Left lung (tissue), 10 donors: ENCODE data around the gene ABCC10. TPM values are rescaled to one million over a fixed set of nuclear protein-coding genes. Genes with fewer than 3 reads are reported as not detected.

ENCODE experiments used
- ATAC-seq: fragments of 200-7000 bp; cut with Tn5 transposase; one replicate; pipeline ENCODE4 v1.9.1; 2020; ENCODE audit warnings: moderate library complexity
- DNase-seq, 4 donors: peaks; one replicate each; pipeline ENCODE4 v3.0.0-alpha.2; 2013 to 2020
- H3K27ac ChIP-seq, 2 donors: fragments of 200-600 bp; sonication (generic) in 1 of 2; one replicate each; pipeline versions ENCODE4 v1.5.0 to v1.8.0; 2020 to 2021
- H3K27me3 ChIP-seq, 2 donors: fragments of 200-600 bp; sonication (generic) in 1 of 2; one replicate each; pipeline versions ENCODE4 v1.5.0 to v1.8.0; 2020 to 2021
- H3K36me3 ChIP-seq, 2 donors: fragments of 200-600 bp; sonication (generic) in 1 of 2; one replicate each; pipeline versions ENCODE4 v1.5.0 to v1.8.0; 2020 to 2021
- H3K4me1 ChIP-seq, 2 donors: fragments of 200-600 bp; one replicate each; pipeline ENCODE4 v1.8.0; 2021
- H3K4me3 ChIP-seq, 2 donors: fragments of 200-600 bp; sonication (generic) in 1 of 2; one replicate each; pipeline versions ENCODE4 v1.5.0 to v1.8.0; 2020 to 2021; ENCODE audit warnings: mild to moderate bottlenecking in 1 of 2
- H3K9me3 ChIP-seq, 2 donors: fragments of 200-600 bp; sonication (generic) in 1 of 2; one replicate each; pipeline versions ENCODE4 v1.5.0 to v1.8.0; 2020 to 2021
- intact Hi-C, 2 donors: fragments of 100-400 bp; cut with DNase I; formaldehyde crosslinking; loops; one replicate each; pipeline versions ENCODE4 v1.11.2 to v1.14.2; 2022
- polyA plus RNA-seq, 6 donors: library from polyadenylated mRNA; unstranded; fragments of 120-200 nt; gene quantifications; one replicate each; pipeline ENCODE4 v1.2.1, GENCODE V29; 2013; ENCODE audit not compliant: insufficient read length in 6 of 6
- total RNA-seq, 2 donors: library from RNA; stranded (reverse); fragmentation: NEBNext Ultra II Directional; extraction: Animal tissue kit (Norgen Biotek cat#: 25700); gene quantifications; one replicate each; pipeline ENCODE4 v1.2.1, GENCODE V29; 2021
- TF ChIP-seq, protein P1 (sequence below), 2 donors: fragments of 200-600 bp; sonication (generic) in 1 of 2; IDR thresholded peaks; one replicate each; pipeline versions ENCODE4 v1.5.0 to v1.8.0; 2021; ENCODE audit warnings: antibody characterized with exemption in 2 of 2
- donor health status: DM: no; HTN: yes; CAD: no.
- donor health status: DM: no; HTN: no; CAD: no.

Gene ABCC10
- total and polyA plus RNA-seq, 8 donors = 19.7 to 43.8 (median 30.0) TPM

DNA sequence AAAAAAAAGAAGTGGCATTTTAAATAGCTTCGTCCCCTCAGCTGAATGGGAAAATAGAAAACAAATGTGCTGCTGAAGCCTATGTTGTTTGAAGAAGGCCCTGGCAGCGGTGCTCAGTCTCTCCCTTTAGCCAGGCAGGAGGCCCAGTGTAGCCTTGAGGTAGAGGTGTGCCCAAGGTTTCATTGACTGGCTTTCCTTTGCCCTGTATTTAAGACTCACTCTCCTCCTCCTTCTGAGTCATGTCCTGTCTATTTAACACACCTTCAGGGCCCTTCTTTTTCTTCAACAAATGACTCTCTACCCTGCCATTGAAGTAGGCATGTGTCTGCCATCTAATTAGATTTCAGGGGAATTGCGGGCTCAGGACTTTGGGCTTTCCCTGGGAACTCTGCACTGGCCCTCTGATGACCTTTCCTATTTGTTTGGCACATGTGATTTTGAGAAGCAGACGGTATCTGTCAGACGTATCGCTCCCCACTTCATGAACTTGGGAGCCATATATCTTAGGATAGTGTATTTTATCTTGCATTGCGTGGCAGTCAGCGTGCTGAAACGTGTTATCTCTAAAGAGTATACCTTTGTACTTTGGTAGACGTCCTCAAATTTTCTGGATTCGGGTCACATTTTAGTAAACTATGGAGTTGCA, 54.4 kb downstream of the ABCC10 start:
- TF ChIP-seq, protein P1, sequence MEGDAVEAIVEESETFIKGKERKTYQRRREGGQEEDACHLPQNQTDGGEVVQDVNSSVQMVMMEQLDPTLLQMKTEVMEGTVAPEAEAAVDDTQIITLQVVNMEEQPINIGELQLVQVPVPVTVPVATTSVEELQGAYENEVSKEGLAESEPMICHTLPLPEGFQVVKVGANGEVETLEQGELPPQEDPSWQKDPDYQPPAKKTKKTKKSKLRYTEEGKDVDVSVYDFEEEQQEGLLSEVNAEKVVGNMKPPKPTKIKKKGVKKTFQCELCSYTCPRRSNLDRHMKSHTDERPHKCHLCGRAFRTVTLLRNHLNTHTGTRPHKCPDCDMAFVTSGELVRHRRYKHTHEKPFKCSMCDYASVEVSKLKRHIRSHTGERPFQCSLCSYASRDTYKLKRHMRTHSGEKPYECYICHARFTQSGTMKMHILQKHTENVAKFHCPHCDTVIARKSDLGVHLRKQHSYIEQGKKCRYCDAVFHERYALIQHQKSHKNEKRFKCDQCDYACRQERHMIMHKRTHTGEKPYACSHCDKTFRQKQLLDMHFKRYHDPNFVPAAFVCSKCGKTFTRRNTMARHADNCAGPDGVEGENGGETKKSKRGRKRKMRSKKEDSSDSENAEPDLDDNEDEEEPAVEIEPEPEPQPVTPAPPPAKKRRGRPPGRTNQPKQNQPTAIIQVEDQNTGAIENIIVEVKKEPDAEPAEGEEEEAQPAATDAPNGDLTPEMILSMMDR (IDR thresholded peaks at IDR 0.05) = no peak
- no peak for ATAC-seq
- Histone ChIP-seq H3K4me3 (no peak overlapping the region), H3K9me3 (no peaks in the 10 kb centered on the region), H3K27me3 (no peaks in the 10 kb centered on the region), H3K36me3 (peaks cover 0 to 7% of the 10 kb centered on the region in 2 donors), H3K4me1 (peaks cover 11 to 25% of the 10 kb centered on the region in 2 donors), H3K27ac (no peak overlapping the region)
- DNase-seq = no peak
- intact Hi-C loops = no loop called here

DNA sequence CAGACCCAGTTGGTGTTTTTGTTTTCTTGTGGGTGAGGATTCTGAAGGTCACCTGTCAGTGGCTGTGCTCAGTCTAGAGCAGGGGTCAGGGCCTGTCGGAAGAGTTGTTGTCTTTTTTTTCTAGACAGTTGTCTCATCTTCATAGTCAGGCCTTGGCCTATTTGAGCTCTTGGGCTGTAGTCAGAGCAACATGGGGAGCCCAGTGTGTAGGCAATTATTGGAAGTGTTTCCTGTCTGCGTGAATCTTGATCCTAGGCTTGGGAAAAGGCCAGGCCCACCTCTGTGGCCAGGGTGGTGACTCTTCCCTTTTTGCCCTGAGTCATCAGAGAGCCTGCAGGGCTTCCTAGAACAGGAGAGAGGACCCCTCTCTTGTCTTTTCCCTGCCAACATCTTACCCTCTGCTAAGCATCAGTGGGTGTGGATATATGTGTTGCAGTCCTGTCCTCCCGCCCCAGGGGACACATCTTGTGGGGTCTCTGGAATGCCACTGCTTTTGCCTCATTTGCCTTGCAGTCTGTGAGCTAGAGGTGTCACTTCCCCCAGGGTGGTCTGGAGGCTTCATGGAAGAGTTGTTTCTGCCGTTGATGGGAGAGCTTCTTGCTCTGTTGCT, 61.4 kb downstream of the ABCC10 start:
- ATAC-seq (no peak), DNase-seq (no peak)
- TF ChIP-seq, protein P1 (IDR thresholded peaks at IDR 0.05) = no peak
- intact Hi-C loops = no loop called here
- H3K4me1 ChIP-seq = peaks cover 12 to 15% of the 10 kb centered on the region in 2 donors
- no peaks in the 10 kb centered on the region for H3K9me3 ChIP-seq
- peaks cover 0 to 17% of the 10 kb centered on the region in 2 donors for H3K36me3 ChIP-seq
- H3K27ac ChIP-seq = no peak overlapping the region
- no peak overlapping the region for H3K4me3 ChIP-seq
- H3K27me3 ChIP-seq = no peaks in the 10 kb centered on the region

DNA sequence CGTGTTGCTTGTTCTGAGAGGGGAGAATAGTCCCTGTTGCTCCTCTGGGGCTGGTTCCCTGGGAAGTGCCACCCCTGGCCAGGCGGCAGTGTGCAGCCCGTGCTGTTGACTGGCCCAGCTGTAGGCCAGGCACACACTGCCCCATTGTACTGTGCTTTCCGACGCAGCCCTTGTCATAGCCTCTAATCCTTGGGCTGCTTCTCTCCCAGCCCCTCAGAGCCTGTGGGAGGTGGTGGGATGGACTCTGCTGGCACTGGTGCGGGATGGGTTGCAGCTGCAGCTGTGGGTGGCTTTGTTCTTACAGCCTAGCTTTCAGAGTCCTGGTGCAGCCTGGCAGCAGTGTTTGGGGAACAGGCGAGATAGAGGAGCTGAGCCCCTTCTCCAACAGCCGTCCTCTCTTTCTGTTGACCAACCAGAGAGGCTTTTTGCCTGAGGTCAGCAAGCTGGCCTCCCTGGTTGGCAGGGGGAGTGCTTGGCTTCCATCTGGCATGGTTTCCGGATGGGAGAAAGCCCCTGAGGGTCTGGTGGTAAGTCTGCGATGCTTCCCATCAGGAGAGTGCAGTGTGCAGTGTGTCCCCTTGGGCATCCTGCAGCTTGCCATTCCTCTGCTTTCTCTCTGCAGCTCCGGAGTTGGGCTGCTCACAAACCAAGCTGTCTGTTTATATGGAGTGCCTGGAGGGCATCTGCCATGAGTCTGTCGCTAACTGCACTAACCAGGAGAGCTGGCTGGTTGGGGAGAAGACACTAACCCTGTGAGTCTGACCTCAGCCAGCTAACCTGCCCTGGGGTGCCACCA, 62.1 kb downstream of the ABCC10 start:
- Histone ChIP-seq H3K9me3 (no peaks in the 10 kb centered on the region), H3K4me3 (no peak overlapping the region), H3K27ac (no peak overlapping the region), H3K4me1 (peaks cover 12 to 17% of the 10 kb centered on the region in 2 donors), H3K36me3 (peaks cover 0 to 18% of the 10 kb centered on the region in 2 donors), H3K27me3 (no peaks in the 10 kb centered on the region)
- DNase-seq (no peak), ATAC-seq (no peak)
- intact Hi-C loops = loop anchor here in 1 of 2 donors (5.0 kb wide), 1 partner anchor 32 kb away; the partner anchor contains the start of gene DLK2
- TF ChIP-seq, protein P1 (IDR thresholded peaks at IDR 0.05) = no peak

DNA sequence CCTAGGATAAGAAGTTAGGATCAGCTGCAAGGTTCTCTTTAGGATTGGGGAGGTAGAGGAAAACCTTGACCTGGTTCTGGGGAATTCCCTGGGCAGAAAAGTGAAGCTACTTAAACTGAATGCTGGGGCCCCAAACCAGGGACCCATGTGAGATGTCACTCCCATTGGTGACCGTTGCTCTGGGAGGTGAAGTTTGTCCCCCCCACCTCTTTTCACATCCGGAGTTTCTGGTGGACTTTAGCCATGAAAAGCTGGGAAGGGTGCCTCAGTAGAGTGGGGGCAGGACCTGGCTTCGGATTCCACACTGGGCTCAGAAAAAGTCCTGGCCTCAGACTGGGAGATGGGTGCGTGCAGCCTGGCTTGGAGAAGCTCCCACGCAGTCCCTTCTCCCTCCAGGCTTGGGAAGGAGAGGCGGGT, 63.2 kb downstream of the ABCC10 start:
- no peaks in the 10 kb centered on the region for H3K9me3 ChIP-seq
- DNase-seq = no peak
- intact Hi-C loops = loop anchor here in 1 of 2 donors (5.0 kb wide), 1 partner anchor 33 kb away; the partner anchor contains the start of gene DLK2
- peaks cover 0 to 18% of the 10 kb centered on the region in 2 donors for H3K36me3 ChIP-seq
- TF ChIP-seq, protein P1 (IDR thresholded peaks at IDR 0.05) = no peak
- H3K4me1 ChIP-seq = peaks cover 12 to 27% of the 10 kb centered on the region in 2 donors
- ATAC-seq = no peak
- H3K27me3 ChIP-seq = no peaks in the 10 kb centered on the region
- H3K27ac ChIP-seq = no peak overlapping the region
- no peak overlapping the region for H3K4me3 ChIP-seq
